Heart left ventricle (tissue), 13 donors: ENCODE results near the gene ZMIZ1.

Experiments
- POLR2A ChIP-seq, 2 donors: fragments of 450-650 bp; IDR thresholded peaks; one replicate each; pipeline ENCODE4 v1.6.1; 2017; ENCODE audit warnings: antibody characterized with exemption in 2 of 2, mild to moderate bottlenecking in 2 of 2, moderate library complexity in 2 of 2
- TF ChIP-seq, protein P1 (sequence below), 12 donors: fragments of 200-600 bp; sonication (generic) in 4 of 12; IDR thresholded peaks; one replicate each; pipeline versions ENCODE4 v1.5.0 to v1.8.0; 2018 to 2022; ENCODE audit warnings: antibody characterized with exemption in 12 of 12, mild to moderate bottlenecking in 5 of 12
- donor health status: ischemic (EF 13 %, LVEDD 7.1; RV severe dilation, severe dysfunction).
- donor health status: DM: no; HTN: yes; CAD: no.
- donor health status: DM: no; HTN: no; CAD: no.
- donor health status: ischemic (EF 25% LVEDD 6.9; RV normal size, moderate dysfunction).
- donor health status: ischemic (EF 25% LVEDD 5.7; RV mildly dilated, moderate dysfunction).
- donor health status: ischemic (EF 35%, LVEDD 5.7; RV mildly dilated, moderate dysfunction).
- donor health status: nonischemic (EF 11% LVEDD 7.7; RV severe dilation, severe dysfunction).
- donor health status: DM: yes; HTN: yes; CAD: no.
- donor health status: PGD.
- donor health status: ischemic (EF 29% LVEDD 5.4; RV normal size, mild dysfunction).
- donor health status: nonischemic (EF 23%, LVEDD 6.1; RV moderate dilation, normal function).

DNA sequence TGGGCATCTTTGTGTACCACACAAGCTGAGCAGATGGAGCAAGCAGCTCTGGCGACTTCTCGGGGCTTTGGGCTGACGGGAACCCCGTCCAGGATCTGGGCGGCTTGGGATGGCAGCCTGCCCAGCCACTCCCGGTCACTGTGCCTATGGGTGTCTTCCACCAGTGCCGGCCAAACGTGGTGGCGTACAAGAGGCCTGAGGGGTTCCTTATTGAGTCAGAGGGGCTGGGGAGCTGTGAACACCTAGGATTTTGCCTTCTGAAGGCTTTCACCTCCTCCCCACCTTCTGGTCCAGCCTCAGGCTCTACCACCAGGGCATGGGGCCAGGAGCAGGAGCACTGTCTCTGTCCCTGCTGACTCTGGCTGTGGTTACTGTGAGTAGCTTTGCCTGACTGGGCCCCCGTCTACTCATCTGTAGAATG lies 206.7 kb downstream of the ZMIZ1 start:
- TF ChIP-seq, protein P1, sequence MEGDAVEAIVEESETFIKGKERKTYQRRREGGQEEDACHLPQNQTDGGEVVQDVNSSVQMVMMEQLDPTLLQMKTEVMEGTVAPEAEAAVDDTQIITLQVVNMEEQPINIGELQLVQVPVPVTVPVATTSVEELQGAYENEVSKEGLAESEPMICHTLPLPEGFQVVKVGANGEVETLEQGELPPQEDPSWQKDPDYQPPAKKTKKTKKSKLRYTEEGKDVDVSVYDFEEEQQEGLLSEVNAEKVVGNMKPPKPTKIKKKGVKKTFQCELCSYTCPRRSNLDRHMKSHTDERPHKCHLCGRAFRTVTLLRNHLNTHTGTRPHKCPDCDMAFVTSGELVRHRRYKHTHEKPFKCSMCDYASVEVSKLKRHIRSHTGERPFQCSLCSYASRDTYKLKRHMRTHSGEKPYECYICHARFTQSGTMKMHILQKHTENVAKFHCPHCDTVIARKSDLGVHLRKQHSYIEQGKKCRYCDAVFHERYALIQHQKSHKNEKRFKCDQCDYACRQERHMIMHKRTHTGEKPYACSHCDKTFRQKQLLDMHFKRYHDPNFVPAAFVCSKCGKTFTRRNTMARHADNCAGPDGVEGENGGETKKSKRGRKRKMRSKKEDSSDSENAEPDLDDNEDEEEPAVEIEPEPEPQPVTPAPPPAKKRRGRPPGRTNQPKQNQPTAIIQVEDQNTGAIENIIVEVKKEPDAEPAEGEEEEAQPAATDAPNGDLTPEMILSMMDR (IDR thresholded peaks at IDR 0.05) = no peak
- no peak for TF ChIP-seq POLR2A (IDR thresholded peaks at IDR 0.05)
